ENCODE results near the gene DSCAM. TPM values are rescaled to one million over a fixed set of nuclear protein-coding genes. Genes with fewer than 3 reads are reported as not detected.

DSCAM gene
- total and polyA plus RNA-seq, 2 experiments from 2014 or later = 0.23 to 0.42 TPM

GRCh38 chr21:40015818-40016217 is 831.1 kb downstream of the DSCAM start:
- Histone ChIP-seq H3K36me3 (no peaks in the 10 kb centered on the region), H3K27ac (no peak overlapping the region), H3K9me3 (ENCODE audit: low read depth) (no peaks in the 10 kb centered on the region), H3K4me3 (no peak overlapping the region), H3K4me1 (ENCODE audit: low read depth) (no peaks in the 10 kb centered on the region), H3K27me3 (no peaks in the 10 kb centered on the region)
- TF ChIP-seq, protein P1, sequence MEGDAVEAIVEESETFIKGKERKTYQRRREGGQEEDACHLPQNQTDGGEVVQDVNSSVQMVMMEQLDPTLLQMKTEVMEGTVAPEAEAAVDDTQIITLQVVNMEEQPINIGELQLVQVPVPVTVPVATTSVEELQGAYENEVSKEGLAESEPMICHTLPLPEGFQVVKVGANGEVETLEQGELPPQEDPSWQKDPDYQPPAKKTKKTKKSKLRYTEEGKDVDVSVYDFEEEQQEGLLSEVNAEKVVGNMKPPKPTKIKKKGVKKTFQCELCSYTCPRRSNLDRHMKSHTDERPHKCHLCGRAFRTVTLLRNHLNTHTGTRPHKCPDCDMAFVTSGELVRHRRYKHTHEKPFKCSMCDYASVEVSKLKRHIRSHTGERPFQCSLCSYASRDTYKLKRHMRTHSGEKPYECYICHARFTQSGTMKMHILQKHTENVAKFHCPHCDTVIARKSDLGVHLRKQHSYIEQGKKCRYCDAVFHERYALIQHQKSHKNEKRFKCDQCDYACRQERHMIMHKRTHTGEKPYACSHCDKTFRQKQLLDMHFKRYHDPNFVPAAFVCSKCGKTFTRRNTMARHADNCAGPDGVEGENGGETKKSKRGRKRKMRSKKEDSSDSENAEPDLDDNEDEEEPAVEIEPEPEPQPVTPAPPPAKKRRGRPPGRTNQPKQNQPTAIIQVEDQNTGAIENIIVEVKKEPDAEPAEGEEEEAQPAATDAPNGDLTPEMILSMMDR (IDR thresholded peaks at IDR 0.05; ENCODE audit: low read depth, low read length) = no peak
- DNase-seq (ENCODE audit: low read depth in 1 of 2, low spot score in 1 of 2) = no peak

GRCh38 chr21:40014394-40014793 is 832.6 kb downstream of the DSCAM start:
- Histone ChIP-seq H3K4me3 (no peak overlapping the region), H3K36me3 (no peaks in the 10 kb centered on the region), H3K27me3 (no peaks in the 10 kb centered on the region), H3K9me3 (ENCODE audit: low read depth) (no peaks in the 10 kb centered on the region), H3K27ac (no peak overlapping the region), H3K4me1 (ENCODE audit: low read depth) (no peaks in the 10 kb centered on the region)
- TF ChIP-seq, protein P1 (IDR thresholded peaks at IDR 0.05; ENCODE audit: low read depth, low read length) = no peak
- no peak for DNase-seq (ENCODE audit: low read depth in 1 of 2, low spot score in 1 of 2)

DNA sequence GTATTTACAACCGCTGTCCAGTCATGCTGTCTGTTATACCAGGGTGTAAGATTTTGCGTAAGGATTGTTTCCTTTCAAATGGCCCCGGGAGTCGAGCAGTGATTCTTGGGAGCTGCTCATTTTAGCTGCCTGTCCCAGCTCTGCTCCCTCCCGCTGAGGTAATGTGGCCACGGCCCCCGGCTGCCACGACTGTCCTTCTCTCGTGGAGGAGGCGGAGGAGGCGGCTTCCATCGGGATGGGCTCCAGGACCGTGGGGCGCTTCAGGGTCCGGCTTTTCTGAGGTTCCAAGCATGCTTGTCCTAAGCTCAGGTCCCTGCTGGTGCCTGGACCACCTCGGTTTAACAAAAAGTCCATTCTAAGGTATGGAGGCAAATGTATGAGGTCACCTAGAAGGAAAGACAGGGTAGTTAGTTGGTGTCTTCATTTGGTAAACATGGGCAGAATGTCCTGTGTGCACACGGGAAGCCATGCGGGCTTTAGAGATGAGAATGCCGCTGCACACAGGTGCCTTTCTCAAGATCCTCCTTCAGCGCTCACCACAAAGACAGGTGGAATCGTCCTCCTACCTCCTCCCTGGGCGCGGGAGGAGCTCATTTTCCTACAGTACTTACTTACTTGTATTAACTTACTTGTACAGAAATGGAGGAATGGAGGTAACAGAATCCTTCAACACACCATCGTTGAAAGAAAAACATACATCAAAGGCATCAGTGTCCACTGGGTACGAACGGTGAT is 833.8 kb downstream of the DSCAM start:
- Histone ChIP-seq H3K9me3 (ENCODE audit: low read depth) (no peaks in the 10 kb centered on the region), H3K4me3 (no peak overlapping the region), H3K4me1 (ENCODE audit: low read depth) (no peaks in the 10 kb centered on the region), H3K27me3 (no peaks in the 10 kb centered on the region), H3K36me3 (no peaks in the 10 kb centered on the region), H3K27ac (no peak overlapping the region)
- no peak for DNase-seq (ENCODE audit: low read depth in 1 of 2, low spot score in 1 of 2)
- TF ChIP-seq, protein P1 (IDR thresholded peaks at IDR 0.05; ENCODE audit: low read depth, low read length) = no peak

DNA sequence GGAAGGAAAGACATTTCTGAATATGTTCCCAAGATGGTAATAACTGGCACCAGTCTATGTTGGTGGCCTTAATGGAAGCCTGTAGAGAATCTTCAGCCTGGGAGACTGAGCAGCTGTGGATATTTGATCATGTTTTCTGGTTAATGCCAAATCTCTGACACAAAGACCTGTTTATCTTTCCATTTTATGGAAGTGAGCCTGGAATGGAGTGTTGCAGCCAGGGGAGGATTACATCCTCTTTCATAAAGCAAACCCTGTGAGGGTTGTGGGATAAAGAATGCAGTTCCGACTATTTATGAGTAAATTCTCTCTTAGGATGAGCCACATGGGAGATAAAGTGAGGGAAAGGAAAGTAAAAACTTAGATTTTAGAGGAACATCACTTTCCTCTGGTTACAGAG is 835.6 kb downstream of the DSCAM start:
- Histone ChIP-seq H3K27ac (no peak overlapping the region), H3K27me3 (no peaks in the 10 kb centered on the region), H3K4me1 (ENCODE audit: low read depth) (no peaks in the 10 kb centered on the region), H3K4me3 (no peak overlapping the region), H3K36me3 (no peaks in the 10 kb centered on the region), H3K9me3 (ENCODE audit: low read depth) (no peaks in the 10 kb centered on the region)
- TF ChIP-seq, protein P1 (IDR thresholded peaks at IDR 0.05; ENCODE audit: low read depth, low read length) = no peak
- no peak for DNase-seq (ENCODE audit: low read depth in 1 of 2, low spot score in 1 of 2)

GRCh38 chr21:40002978-40003377 is 844.0 kb downstream of the DSCAM start:
- Histone ChIP-seq H3K4me1 (ENCODE audit: low read depth) (no peaks in the 10 kb centered on the region), H3K27me3 (no peaks in the 10 kb centered on the region), H3K4me3 (no peak overlapping the region), H3K27ac (no peak overlapping the region), H3K36me3 (no peaks in the 10 kb centered on the region), H3K9me3 (ENCODE audit: low read depth) (no peaks in the 10 kb centered on the region)
- DNase-seq (ENCODE audit: low read depth in 1 of 2, low spot score in 1 of 2) = no peak
- TF ChIP-seq, protein P1 (IDR thresholded peaks at IDR 0.05; ENCODE audit: low read depth, low read length) = no peak
